DND-41 (cell line): Measurements from ENCODE around the gene DNAH17.

Experiments
- CTCF ChIP-seq: IDR thresholded peaks from 2 replicates; pipeline ENCODE4 v1.5.1; 2012; ENCODE audit warnings: borderline replicate concordance, low read length, moderate library complexity, mild to moderate bottlenecking; ENCODE audit not compliant: poor library complexity, severe bottlenecking; ENCODE audit errors: extremely low read depth
- EZH2 ChIP-seq: IDR thresholded peaks from 3 replicates; pipeline ENCODE4 v1.6.1; 2012; ENCODE audit warnings: borderline replicate concordance, low read depth, mild to moderate bottlenecking, moderate library complexity, low read length, inconsistent platforms; ENCODE audit not compliant: severe bottlenecking

DNA sequence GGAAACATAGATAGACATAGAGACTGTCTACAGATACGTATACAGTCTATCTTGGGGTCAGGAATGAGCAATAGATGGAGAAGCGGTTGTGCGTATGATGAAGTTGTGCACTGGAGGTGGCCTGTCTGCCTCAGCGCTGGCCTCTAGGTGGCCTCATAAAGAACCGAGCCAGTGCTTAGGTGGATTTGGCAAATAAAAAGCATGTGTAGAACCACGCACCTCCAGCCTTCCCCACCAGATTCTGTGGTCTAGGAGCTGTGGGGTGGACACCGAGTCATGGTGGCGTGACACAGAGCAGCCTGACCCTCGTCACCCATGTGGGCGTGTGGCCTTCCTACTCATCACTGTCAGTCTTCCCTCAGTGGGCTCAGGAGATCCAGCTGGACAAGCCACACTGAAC is 164.8 kb downstream of the DNAH17 start:
- TF ChIP-seq CTCF (peak; percentile 57), EZH2 (no peak)
